ENCODE measurements around the gene MAP3K20. TPM values are rescaled to one million over a fixed set of nuclear protein-coding genes. Genes with fewer than 3 reads are reported as not detected.

The MAP3K20 gene
- total and polyA plus RNA-seq, 10 of the 15 experiments (the other 5 are each of a cell fraction or from before 2014, with no cell fraction given) = 0.04 to 5.6 (median 2.3) TPM

- 50% methylated on average over 2 of the region's 2 CpGs for WGBS (ENCODE audit: insufficient coverage, insufficient replicate concordance, low lambda C conversion rate, missing lambda C conversion rate)
- DNase-seq (ENCODE audit: low read depth, low spot score) = no peak
- SMC1A ChIA-PET (ENCODE audit: uncharacterized antibody, unreplicated experiment) = no interaction called here
- H3K27ac ChIP-seq (ENCODE audit: control insufficient read depth, insufficient read depth) = no peak overlapping the region
- H3K9me3 ChIP-seq (replicated peaks; ENCODE audit: control insufficient read depth, insufficient read depth, low read length) = no peaks in the 10 kb centered on the region
- H3K27me3 ChIP-seq (replicated peaks in 1 of 2; ENCODE audit: control insufficient read depth in 2 of 2, insufficient read depth in 2 of 2, low read length in 1 of 2) = no peaks in the 10 kb centered on the region; a peak in 1 of 4 replicates
- POLR2A ChIA-PET = no interaction called here
- TF ChIP-seq EP300 (IDR thresholded peaks at IDR 0.05; ENCODE audit: borderline replicate concordance in 1 of 2, control insufficient read depth in 1 of 2, low read depth in 2 of 2, low read length in 2 of 2) (no peak), EED (IDR thresholded peaks at IDR 0.05; ENCODE audit: low read depth) (no peak), MEF2B (IDR thresholded peaks at IDR 0.05; ENCODE audit: partially characterized antibody, poor library complexity, severe bottlenecking) (no peak)
- peaks cover 0 to 2% of the 10 kb centered on the region in 2 experiments; a peak in 1 of 4 replicates for H3K36me3 ChIP-seq (ENCODE audit: control insufficient read depth in 2 of 2, insufficient read depth in 2 of 2, low read length in 1 of 2)
- no peaks in the 10 kb centered on the region for H4K20me1 ChIP-seq (ENCODE audit: control insufficient read depth, insufficient read depth)
- no peaks in the 10 kb centered on the region for H3K79me2 ChIP-seq (ENCODE audit: control insufficient read depth, insufficient read depth, low read length)
- no peak for ATAC-seq
- no peaks in the 10 kb centered on the region for H3K4me1 ChIP-seq (ENCODE audit: control insufficient read depth, insufficient read depth, low read length)
- CTCF ChIA-PET = interaction anchor here (2.6 kb wide), 1 partner anchor 186 kb away, joined by 17 read pairs; no protein-coding TSS in a partner anchor
- no TSS peak for BruUV-seq (replicated peaks)
- in situ Hi-C loops (cut with MboI) = loop anchor here (5.0 kb wide), 1 partner anchor 186 kb away; no protein-coding TSS in a partner anchor
- no peak overlapping the region for H3K4me3 ChIP-seq
- no peak overlapping the region for H2AFZ ChIP-seq (ENCODE audit: control insufficient read depth, low read depth, low read length)
- no peak for FAIRE-seq
- H3K4me2 ChIP-seq (ENCODE audit: control insufficient read depth, insufficient read depth) = no peak overlapping the region
- no peak overlapping the region for H3K9ac ChIP-seq (ENCODE audit: control insufficient read depth, insufficient read depth, low read length)
- intact Hi-C loops (cut with micrococcal nuclease; ENCODE audit: unreplicated experiment) = no loop called here
- RAD21 ChIA-PET (ENCODE audit: unreplicated experiment) = no interaction called here
These were observed 137.5 kb downstream of the MAP3K20 start for GRCh38 chr2:173213181-173213580.

- DNase-seq (ENCODE audit: low read depth, low spot score) (no peak), ATAC-seq (no peak), FAIRE-seq (no peak)
- Histone ChIP-seq H3K4me3 (no peak overlapping the region), H3K27me3 (replicated peaks in 1 of 2; ENCODE audit: control insufficient read depth in 2 of 2, insufficient read depth in 2 of 2, low read length in 1 of 2) (no peaks in the 10 kb centered on the region; a peak in 1 of 4 replicates), H3K27ac (ENCODE audit: control insufficient read depth, insufficient read depth) (no peak overlapping the region), H3K4me2 (ENCODE audit: control insufficient read depth, insufficient read depth) (no peak overlapping the region), H3K4me1 (ENCODE audit: control insufficient read depth, insufficient read depth, low read length) (no peaks in the 10 kb centered on the region), H3K36me3 (ENCODE audit: control insufficient read depth in 2 of 2, insufficient read depth in 2 of 2, low read length in 1 of 2) (peaks cover 0 to 2% of the 10 kb centered on the region in 2 experiments; a peak in 1 of 4 replicates), H3K79me2 (ENCODE audit: control insufficient read depth, insufficient read depth, low read length) (no peaks in the 10 kb centered on the region), H3K9me3 (replicated peaks; ENCODE audit: control insufficient read depth, insufficient read depth, low read length) (no peaks in the 10 kb centered on the region), H4K20me1 (ENCODE audit: control insufficient read depth, insufficient read depth) (no peaks in the 10 kb centered on the region), H3K9ac (ENCODE audit: control insufficient read depth, insufficient read depth, low read length) (no peak overlapping the region), H2AFZ (ENCODE audit: control insufficient read depth, low read depth, low read length) (no peak overlapping the region)
- 99% methylated on average over 5 of the region's 5 CpGs for WGBS (ENCODE audit: insufficient coverage, insufficient replicate concordance, low lambda C conversion rate, missing lambda C conversion rate)
- in situ Hi-C loops (cut with MboI) = loop anchor here (5.0 kb wide), 1 partner anchor 187 kb away; no protein-coding TSS in a partner anchor
- ChIA-PET SMC1A (ENCODE audit: uncharacterized antibody, unreplicated experiment) (interaction anchor here (1.0 kb wide), 1 partner anchor 187 kb away, joined by 3 read pairs; no protein-coding TSS in a partner anchor), CTCF (interaction anchor here (2.6 kb wide), 1 partner anchor 187 kb away, joined by 17 read pairs; no protein-coding TSS in a partner anchor), POLR2A (no interaction called here), RAD21 (ENCODE audit: unreplicated experiment) (no interaction called here)
- peak; percentile 22 for TF ChIP-seq PBX3 (IDR thresholded peaks at IDR 0.05; ENCODE audit: insufficient replicate concordance, low read depth, low read length)
- TF ChIP-seq NFIC (IDR thresholded peaks at IDR 0.05; ENCODE audit: low read depth, low read length) = no peak
- intact Hi-C loops (cut with micrococcal nuclease; ENCODE audit: unreplicated experiment) = no loop called here
- no TSS peak for BruUV-seq (replicated peaks)
These were observed 138.6 kb downstream of the MAP3K20 start for GRCh38 chr2:173214213-173214612.
